Astrocyte of the cerebellum (primary cell): ENCODE data around the gene GARS1.

ENCODE experiments used
- DNase-seq: peaks from one replicate; pipeline ENCODE4 v3.0.0-alpha.2; 2011; ENCODE audit warnings: low read depth
- H3K4me3 ChIP-seq: 2 replicates; pipeline ENCODE4 v1.5.1; 2011; ENCODE audit warnings: mild to moderate bottlenecking, low read depth, low read length, moderate library complexity
- in situ Hi-C: cut with HindIII; loops from 2 replicates; pipeline ENCODE4 v1.10.0; 2017; ENCODE audit warnings: low sequenced_read_pairs
- TF ChIP-seq, protein P1 (sequence below): IDR thresholded peaks from 2 replicates; pipeline ENCODE4 v1.5.1; 2012; ENCODE audit warnings: low read length, low read depth, moderate library complexity, mild to moderate bottlenecking; ENCODE audit errors: missing control alignments

The GARS1 gene

GRCh38 chr7:30679664-30680063 is 85.0 kb downstream of the GARS1 start:
- no peak overlapping the region for H3K4me3 ChIP-seq
- TF ChIP-seq, protein P1, sequence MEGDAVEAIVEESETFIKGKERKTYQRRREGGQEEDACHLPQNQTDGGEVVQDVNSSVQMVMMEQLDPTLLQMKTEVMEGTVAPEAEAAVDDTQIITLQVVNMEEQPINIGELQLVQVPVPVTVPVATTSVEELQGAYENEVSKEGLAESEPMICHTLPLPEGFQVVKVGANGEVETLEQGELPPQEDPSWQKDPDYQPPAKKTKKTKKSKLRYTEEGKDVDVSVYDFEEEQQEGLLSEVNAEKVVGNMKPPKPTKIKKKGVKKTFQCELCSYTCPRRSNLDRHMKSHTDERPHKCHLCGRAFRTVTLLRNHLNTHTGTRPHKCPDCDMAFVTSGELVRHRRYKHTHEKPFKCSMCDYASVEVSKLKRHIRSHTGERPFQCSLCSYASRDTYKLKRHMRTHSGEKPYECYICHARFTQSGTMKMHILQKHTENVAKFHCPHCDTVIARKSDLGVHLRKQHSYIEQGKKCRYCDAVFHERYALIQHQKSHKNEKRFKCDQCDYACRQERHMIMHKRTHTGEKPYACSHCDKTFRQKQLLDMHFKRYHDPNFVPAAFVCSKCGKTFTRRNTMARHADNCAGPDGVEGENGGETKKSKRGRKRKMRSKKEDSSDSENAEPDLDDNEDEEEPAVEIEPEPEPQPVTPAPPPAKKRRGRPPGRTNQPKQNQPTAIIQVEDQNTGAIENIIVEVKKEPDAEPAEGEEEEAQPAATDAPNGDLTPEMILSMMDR: no peak
- in situ Hi-C loops: no loop called here
- no peak for DNase-seq

DNA sequence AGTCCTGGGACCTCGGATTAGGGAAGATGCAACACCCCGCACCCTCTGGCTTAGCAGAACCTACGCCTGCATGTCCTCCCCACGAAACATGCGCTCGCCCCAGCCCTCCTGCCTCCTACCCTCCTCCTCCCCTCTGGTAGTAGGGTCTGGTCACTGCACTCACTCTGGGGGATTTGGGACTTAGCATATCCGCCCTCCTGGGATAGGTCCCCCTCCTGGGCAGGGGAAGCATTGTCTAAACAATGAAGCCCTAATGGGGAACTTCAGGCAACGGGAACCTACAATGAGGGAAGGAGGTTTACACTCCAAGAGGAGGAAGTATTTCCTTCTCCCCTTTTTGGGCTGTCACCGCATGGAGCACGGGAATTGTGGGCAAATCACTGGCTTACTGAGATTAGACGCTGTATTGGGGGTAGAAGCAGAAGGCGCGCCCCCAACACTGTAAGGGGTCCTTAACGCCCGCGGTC is 86.7 kb downstream of the GARS1 start:
- TF ChIP-seq, protein P1: no peak
- H3K4me3 ChIP-seq: no peak overlapping the region
- no peak for DNase-seq
- in situ Hi-C loops: no loop called here

DNA sequence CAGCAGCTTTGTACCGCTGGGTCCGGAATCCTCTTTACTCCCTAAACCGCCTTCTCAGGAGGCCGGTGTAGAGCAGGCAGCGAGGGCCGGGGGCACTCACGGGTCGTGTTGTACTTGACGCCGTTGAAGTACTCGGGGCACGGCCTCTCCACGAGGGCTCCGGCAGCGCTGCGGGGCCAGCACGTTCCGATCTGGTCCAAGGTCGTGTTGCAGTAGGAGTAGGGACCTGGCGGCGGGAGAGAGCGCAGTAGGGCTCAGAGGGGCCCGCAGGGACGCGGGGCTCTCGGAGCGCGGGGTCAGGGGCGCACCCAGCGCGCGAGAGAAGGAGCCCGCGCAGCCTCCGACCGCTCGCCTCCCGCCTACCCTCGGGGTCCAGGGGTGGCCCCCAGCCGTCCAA is 87.1 kb downstream of the GARS1 start:
- in situ Hi-C loops: no loop called here
- H3K4me3 ChIP-seq: peak overlapping the region; percentile 16

GRCh38 chr7:30682212-30683083 is 87.8 kb downstream of the GARS1 start, which contains the start of gene CRHR2:
Gene CRHR2 (minus strand): TSS chr7:30682456. CDS start chr7:30682280, 176 bp downstream.
- no peak for DNase-seq
- in situ Hi-C loops: no loop called here
- peak within 1 kb of the TSS; percentile 16 for H3K4me3 ChIP-seq
- TF ChIP-seq, protein P1: peak; percentile 28

More for the DNA sequence above, 87.1 kb downstream of the GARS1 start:
- no peak for DNase-seq
- TF ChIP-seq, protein P1: no peak

GRCh38 chr7:30683306-30683705 is 88.6 kb downstream of the GARS1 start:
- no peak overlapping the region for H3K4me3 ChIP-seq
- no peak for DNase-seq
- in situ Hi-C loops: no loop called here
- TF ChIP-seq, protein P1: no peak
